Ovary (tissue), 9 donors: ENCODE measurements around the gene TRMT44. TPM values are rescaled to one million over a fixed set of nuclear protein-coding genes. Genes with fewer than 3 reads are reported as not detected.

Experiments used
- DNase-seq, 5 donors: peaks; one replicate each; pipeline ENCODE4 v3.0.0-alpha.2; 2019 to 2020
- H3K27ac ChIP-seq, 2 donors: fragments of 200-600 bp; one replicate each; pipeline versions ENCODE4 v1.5.1 to v1.8.0; 2019 to 2022
- H3K27me3 ChIP-seq: fragments of 200-600 bp; one replicate; pipeline ENCODE4 v1.8.0; 2022
- H3K36me3 ChIP-seq: fragments of 200-600 bp; sonication (generic); one replicate; pipeline ENCODE4 v1.5.1; 2019
- H3K4me1 ChIP-seq: one replicate; pipeline ENCODE4 v1.8.1; 2013; ENCODE audit warnings: mild to moderate bottlenecking, moderate library complexity; ENCODE audit not compliant: insufficient read depth
- H3K4me3 ChIP-seq: fragments of 200-600 bp; sonication (generic); one replicate; pipeline ENCODE4 v1.5.1; 2017
- H3K9me3 ChIP-seq, 2 donors: fragments of 200-600 bp in 1 of 2; sonication (generic) in 1 of 2; one replicate each; pipeline versions ENCODE4 v1.5.1 to v1.8.1; 2013 to 2019; ENCODE audit warnings: mild to moderate bottlenecking in 1 of 2, moderate library complexity in 1 of 2
- EP300 ChIP-seq: sonication (generic); formaldehyde crosslinking; IDR thresholded peaks from one replicate; pipeline ENCODE4 v1.6.1; 2017; ENCODE audit warnings: antibody characterized with exemption
- POLR2A ChIP-seq: fragments of 450-650 bp; IDR thresholded peaks from one replicate; pipeline ENCODE4 v1.6.1; 2017; ENCODE audit warnings: antibody characterized with exemption, mild to moderate bottlenecking, moderate library complexity
- WGBS, 3 donors: extraction: QIAGEN DNeasy Blood & Tissue Kit in 1 of 3; methylation state at CpG; one replicate each; pipeline versions ENCODE4 v1.1.5 to v1.1.7; 2013 to 2017; 5-methylcytosine and 5-hydroxymethylcytosine counted together
- intact Hi-C, 4 donors: fragments of 100-400 bp; cut with DNase I; formaldehyde crosslinking; loops; one replicate each; pipeline versions ENCODE4 v1.11.0 to v1.15.1; 2022 to 2023
- polyA plus RNA-seq, 2 donors: library from polyadenylated mRNA; stranded (reverse); fragments of 200-250 nt in 1 of 2; fragments of 350-450 nt in 1 of 2; fragmentation: Illumina TruSeq in 1 of 2; extraction: RNeasy Lipid Tissue Mini Kit (QIAGEN cat#74804) in 1 of 2; gene quantifications; one replicate each; pipeline ENCODE4 v1.2.3, GENCODE V29; 2013 to 2014
- total RNA-seq, 7 donors: library from RNA; depleted of rRNA in 2 of 7; stranded (reverse); fragments of >200 nt in 2 of 7; fragmentation: NEBNext Ultra II Directional in 3 of 7; extraction: Animal tissue kit (Norgen Biotek cat#: 25700) in 3 of 7; gene quantifications; one replicate each; pipeline versions ENCODE4 v1.1.0 to v1.2.4, GENCODE V29; 2016 to 2023
- TF ChIP-seq, protein P1 (sequence below), 3 donors: fragments of 450-650 bp in 2 of 3; fragments of 200-600 bp in 1 of 3; IDR thresholded peaks; one replicate each; pipeline versions ENCODE4 v1.5.1 to v1.8.0; 2016 to 2022; ENCODE audit warnings: antibody characterized with exemption in 3 of 3, mild to moderate bottlenecking in 1 of 3
- donor health status: DM: no; HTN: no; CAD: no; lungs with moderate emphysema.
- donor health status: DM: no; HTN: no; CAD: no.
- donor health status: Bipolar disorder and iron deficiency.
- donor health status: DM: yes; HTN: yes; CAD: no.
- donor health status: DM: no; HTN: no; CAD: no.
- donor health status: DM: yes; HTN: yes; CAD: no.

TRMT44 gene
- total and polyA plus RNA-seq, 9 donors, result 14.6 to 54.8 (median 32.8) TPM

DNA sequence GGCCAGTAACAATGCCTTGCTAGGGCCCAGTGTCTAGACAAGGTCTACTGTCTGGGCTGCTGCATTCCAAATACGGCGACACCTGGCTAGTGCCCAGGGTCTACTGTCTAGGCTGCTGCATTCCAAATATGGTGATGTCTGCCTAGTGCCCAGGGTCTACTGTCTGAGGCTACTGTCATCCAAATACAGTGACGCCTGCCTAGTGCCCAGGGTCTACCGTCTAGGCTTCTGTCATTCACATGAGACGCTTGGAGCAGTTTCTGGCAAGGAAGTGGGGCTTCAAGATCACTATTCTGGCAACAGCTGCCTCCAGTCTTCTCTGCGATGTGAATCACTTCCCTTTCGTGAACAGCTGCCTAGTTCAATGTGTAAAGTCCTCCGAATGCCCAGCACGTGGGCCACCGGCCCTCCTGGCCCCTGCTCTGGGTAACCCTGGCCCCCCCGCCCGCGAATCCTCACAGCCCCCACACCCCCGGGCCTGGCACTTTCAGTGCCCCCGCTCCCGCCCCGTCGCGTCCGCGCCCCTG is 12.8 kb upstream of the TRMT44 start:
- H3K4me1 ChIP-seq, result peaks cover 13% of the 10 kb centered on the region
- H3K36me3 ChIP-seq, result no peaks in the 10 kb centered on the region
- TF ChIP-seq POLR2A (no peak), EP300 (no peak)
- TF ChIP-seq, protein P1, sequence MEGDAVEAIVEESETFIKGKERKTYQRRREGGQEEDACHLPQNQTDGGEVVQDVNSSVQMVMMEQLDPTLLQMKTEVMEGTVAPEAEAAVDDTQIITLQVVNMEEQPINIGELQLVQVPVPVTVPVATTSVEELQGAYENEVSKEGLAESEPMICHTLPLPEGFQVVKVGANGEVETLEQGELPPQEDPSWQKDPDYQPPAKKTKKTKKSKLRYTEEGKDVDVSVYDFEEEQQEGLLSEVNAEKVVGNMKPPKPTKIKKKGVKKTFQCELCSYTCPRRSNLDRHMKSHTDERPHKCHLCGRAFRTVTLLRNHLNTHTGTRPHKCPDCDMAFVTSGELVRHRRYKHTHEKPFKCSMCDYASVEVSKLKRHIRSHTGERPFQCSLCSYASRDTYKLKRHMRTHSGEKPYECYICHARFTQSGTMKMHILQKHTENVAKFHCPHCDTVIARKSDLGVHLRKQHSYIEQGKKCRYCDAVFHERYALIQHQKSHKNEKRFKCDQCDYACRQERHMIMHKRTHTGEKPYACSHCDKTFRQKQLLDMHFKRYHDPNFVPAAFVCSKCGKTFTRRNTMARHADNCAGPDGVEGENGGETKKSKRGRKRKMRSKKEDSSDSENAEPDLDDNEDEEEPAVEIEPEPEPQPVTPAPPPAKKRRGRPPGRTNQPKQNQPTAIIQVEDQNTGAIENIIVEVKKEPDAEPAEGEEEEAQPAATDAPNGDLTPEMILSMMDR (IDR thresholded peaks at IDR 0.05), result no peak
- no peaks in the 10 kb centered on the region for H3K9me3 ChIP-seq
- H3K27me3 ChIP-seq, result no peaks in the 10 kb centered on the region
- H3K4me3 ChIP-seq, result peak overlapping the region; percentile 91
- intact Hi-C loops, result loop anchor here in 1 of 4 donors (1.0 kb wide), 1 partner anchor 122 kb away; no protein-coding TSS in a partner anchor
- no peak for DNase-seq
- peak overlapping the region in 1 of 2 donors; percentile 22 for H3K27ac ChIP-seq
- WGBS, 3 donors, result 1% methylated on average over 17 to 21 of the region's 21 CpGs

DNA sequence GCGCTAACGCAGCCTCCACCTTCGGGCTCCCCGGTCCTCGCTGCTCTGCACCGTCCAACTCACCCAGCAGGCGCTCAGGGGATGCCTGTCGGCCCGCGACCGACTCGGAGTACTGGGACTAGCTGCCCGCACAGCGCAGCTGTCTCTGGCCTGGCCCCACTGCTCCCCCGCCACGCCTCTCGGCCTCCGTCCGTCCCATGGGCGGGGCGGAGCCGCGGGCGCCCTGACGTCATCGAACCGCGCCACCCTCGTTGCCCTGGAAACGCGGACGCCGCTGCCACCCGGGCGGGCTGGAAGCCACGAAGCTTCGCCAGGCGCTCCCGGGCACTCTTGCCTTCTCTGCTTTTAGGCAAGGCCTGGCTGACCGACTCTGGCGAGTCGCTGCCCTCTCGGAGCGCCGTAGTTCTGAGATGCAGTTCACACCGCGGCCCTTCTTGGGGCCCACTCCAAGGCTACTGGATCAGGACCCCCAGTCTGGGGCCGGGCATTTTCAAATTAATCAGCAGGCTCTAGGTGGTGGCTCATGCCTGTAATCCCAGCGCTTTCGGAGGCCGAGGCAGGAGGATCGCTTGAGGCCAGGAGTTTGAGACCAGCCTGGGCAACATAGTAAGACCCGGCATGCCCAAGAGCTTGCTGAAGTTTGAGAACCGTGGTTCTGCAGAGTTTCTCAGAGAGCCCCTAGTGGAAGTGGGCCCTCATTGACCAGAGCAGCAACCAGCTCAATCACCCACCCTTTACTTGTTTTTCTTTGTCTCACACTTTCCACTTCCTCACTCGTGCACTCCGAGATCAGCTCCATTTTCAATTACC is 12.1 kb upstream of the TRMT44 start:
- Histone ChIP-seq H3K4me3 (peak overlapping the region; percentile 91), H3K36me3 (no peaks in the 10 kb centered on the region), H3K4me1 (peaks cover 20% of the 10 kb centered on the region), H3K9me3 (no peaks in the 10 kb centered on the region), H3K27me3 (no peaks in the 10 kb centered on the region), H3K27ac (peak overlapping the region in 1 of 2 donors; percentile 22)
- DNase-seq, result peak; percentile 82 to 95 (median 92)
- intact Hi-C loops, result no loop called here
- 1 to 2% (median 1%) methylated on average over 46 to 56 of the region's 56 CpGs for WGBS, 3 donors
- TF ChIP-seq EP300 (no peak), POLR2A (peak; percentile 22)
- TF ChIP-seq, protein P1 (IDR thresholded peaks at IDR 0.05), result peak in 1 of 3 donors; percentile 37

DNA sequence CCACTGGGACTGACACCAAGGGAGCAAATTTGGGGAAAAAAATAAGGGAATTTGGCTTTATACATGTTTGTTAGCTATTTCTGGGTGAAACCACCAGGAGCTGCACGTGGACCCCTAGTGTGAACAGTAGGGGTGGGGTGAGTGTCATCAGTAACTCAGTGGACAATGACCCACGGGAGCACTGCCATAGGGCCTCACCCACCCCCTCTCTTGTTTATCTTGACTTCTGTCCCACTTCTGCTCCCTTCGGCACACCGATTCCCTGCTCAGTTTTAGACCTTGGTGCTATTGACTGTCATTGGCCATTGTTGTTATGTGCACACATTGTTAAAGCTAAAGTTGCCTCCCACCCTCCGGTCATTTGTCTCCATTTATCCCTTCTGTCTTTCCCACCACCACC is 9.0 kb upstream of the TRMT44 start:
- H3K4me3 ChIP-seq, result no peak overlapping the region
- TF ChIP-seq, protein P1 (IDR thresholded peaks at IDR 0.05), result no peak
- TF ChIP-seq EP300, result no peak
- no peak for TF ChIP-seq POLR2A
- 79 to 87% (median 85%) methylated on average over 5 of the region's 5 CpGs for WGBS, 3 donors
- intact Hi-C loops, result no loop called here
- H3K4me1 ChIP-seq, result peaks cover 28% of the 10 kb centered on the region
- no peaks in the 10 kb centered on the region for H3K36me3 ChIP-seq
- no peaks in the 10 kb centered on the region for H3K9me3 ChIP-seq
- H3K27me3 ChIP-seq, result no peaks in the 10 kb centered on the region
- H3K27ac ChIP-seq, result no peak overlapping the region
- DNase-seq, result no peak

DNA sequence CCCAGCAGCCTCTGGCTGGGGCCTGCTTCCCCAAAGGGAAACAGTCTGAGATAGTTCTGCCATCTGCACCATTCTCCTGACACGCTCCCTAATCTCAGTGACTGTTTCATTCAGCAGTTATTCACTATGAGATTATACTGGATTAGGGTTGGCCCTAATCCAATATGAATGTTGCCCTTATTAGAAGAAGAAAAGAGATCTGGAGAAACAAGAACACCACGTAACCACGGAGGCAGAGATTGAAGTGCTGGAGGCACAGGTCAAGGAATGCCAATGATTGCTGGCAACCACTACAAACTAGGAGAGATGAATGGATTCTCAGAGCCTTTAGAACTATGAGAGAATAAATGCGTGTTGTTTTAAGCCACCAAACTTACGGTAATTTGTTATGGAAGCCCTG is 7.4 kb upstream of the TRMT44 start:
- Histone ChIP-seq H3K9me3 (no peaks in the 10 kb centered on the region), H3K27me3 (no peaks in the 10 kb centered on the region), H3K27ac (peak overlapping the region in 1 of 2 donors; percentile 64), H3K4me3 (no peak overlapping the region), H3K4me1 (peaks cover 28% of the 10 kb centered on the region), H3K36me3 (no peaks in the 10 kb centered on the region)
- intact Hi-C loops, result no loop called here
- TF ChIP-seq EP300, result no peak
- no peak for TF ChIP-seq POLR2A
- TF ChIP-seq, protein P1 (IDR thresholded peaks at IDR 0.05), result no peak
- no peak for DNase-seq
- WGBS, 3 donors, result 18 to 39% (median 27%) methylated on average over 5 of the region's 5 CpGs
